SU-DHL-6 (cell line): Measurements from ENCODE around the gene MYL6.

Experiments used
- EZH2phosphoT487 ChIP-seq: fragments of 200-600 bp; sonication (generic), shearing (Covaris generic); conservative IDR thresholded peaks from 2 replicates; pipeline ENCODE4 v1.6.1; 2018; ENCODE audit warnings: mild to moderate bottlenecking, antibody characterized with exemption, low read length, moderate library complexity, mixed read lengths
- TF ChIP-seq, protein P1 (sequence below): fragments of 200-600 bp; sonication (generic); IDR thresholded peaks from one replicate; pipeline ENCODE4 v1.5.1; 2017; ENCODE audit warnings: antibody characterized with exemption, mild to moderate bottlenecking, low read length, moderate library complexity; ENCODE audit not compliant: insufficient read depth, poor library complexity, severe bottlenecking

DNA sequence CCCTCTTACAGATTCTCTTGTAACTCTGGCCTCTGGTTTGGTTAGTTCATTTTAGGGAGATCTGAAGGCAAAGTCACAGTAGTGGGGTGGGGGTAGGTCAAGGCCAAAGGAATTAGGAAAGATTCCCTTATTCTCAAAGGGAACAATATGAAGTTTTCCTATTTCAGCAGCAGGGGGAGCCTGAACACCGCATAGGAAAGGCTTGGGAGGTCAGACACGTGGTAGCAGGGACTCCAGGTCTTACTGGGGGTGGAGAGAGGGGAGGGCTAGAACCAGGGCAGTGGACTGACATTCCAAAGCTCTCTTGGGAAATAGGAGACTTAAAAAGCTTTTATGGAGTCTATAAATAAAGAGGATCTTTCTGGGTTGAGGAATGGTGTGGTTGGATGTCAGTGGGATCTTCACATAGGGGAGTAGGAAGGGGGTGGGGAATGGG is 38.8 kb upstream of the MYL6 start:
- TF ChIP-seq, protein P1, sequence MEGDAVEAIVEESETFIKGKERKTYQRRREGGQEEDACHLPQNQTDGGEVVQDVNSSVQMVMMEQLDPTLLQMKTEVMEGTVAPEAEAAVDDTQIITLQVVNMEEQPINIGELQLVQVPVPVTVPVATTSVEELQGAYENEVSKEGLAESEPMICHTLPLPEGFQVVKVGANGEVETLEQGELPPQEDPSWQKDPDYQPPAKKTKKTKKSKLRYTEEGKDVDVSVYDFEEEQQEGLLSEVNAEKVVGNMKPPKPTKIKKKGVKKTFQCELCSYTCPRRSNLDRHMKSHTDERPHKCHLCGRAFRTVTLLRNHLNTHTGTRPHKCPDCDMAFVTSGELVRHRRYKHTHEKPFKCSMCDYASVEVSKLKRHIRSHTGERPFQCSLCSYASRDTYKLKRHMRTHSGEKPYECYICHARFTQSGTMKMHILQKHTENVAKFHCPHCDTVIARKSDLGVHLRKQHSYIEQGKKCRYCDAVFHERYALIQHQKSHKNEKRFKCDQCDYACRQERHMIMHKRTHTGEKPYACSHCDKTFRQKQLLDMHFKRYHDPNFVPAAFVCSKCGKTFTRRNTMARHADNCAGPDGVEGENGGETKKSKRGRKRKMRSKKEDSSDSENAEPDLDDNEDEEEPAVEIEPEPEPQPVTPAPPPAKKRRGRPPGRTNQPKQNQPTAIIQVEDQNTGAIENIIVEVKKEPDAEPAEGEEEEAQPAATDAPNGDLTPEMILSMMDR: peak; percentile 77
- no peak for TF ChIP-seq EZH2phosphoT487
